CD4-positive, alpha-beta T cell treated with Interleukin-15 for 1 hour (primary cell): ENCODE results near the gene TPRX1.
A peak's percentile ranks its signal among the peaks of the same experiment; 100 is the strongest.
"Not testable (repeated sequence)": the region's sequence is repeated elsewhere in the genome, so short reads cannot be mapped to it uniquely, and the experiment has no call there.

ENCODE experiments used
- DNase-seq: peaks from one replicate; pipeline ENCODE4 v3.0.0-alpha.2; 2020

Gene TPRX1

DNA sequence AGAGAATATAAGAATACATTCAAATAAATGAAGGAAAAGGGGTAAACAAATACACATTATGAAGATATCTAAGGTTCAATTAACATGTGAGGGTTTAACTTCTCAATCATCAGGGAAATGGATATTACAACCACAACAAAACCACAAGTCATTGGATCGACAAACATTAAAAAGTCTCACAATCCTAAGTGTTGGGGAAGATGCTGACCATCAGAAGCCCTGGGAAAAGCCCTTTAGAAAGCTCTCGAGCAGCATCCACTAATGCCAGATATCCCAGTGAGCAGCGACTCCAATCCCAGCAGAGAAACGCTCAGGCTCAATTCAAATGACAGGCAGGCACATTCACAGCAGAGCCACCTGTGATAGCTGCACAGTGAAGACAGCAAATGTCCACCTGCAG is 3.1 kb downstream of the TPRX1 start:
- no peak for DNase-seq

DNA sequence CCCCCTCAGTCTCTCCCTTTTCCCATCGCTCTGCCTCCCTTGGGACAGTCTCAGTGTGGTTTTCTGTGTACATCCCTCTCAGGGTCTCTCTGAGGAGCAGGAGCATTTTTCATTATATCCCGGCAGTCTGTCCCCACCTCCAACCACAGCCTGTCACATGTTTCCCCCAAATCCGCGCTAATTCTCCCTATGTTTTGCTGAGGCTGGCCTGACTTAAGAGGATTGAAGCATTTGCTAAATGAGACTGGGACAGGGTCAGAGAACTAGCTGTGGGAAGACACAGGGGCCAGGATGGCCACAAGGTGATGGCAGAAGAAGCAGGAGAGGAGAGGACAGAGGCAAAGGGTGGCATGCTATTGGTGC is 5.5 kb downstream of the TPRX1 start:
- DNase-seq = no peak

DNA sequence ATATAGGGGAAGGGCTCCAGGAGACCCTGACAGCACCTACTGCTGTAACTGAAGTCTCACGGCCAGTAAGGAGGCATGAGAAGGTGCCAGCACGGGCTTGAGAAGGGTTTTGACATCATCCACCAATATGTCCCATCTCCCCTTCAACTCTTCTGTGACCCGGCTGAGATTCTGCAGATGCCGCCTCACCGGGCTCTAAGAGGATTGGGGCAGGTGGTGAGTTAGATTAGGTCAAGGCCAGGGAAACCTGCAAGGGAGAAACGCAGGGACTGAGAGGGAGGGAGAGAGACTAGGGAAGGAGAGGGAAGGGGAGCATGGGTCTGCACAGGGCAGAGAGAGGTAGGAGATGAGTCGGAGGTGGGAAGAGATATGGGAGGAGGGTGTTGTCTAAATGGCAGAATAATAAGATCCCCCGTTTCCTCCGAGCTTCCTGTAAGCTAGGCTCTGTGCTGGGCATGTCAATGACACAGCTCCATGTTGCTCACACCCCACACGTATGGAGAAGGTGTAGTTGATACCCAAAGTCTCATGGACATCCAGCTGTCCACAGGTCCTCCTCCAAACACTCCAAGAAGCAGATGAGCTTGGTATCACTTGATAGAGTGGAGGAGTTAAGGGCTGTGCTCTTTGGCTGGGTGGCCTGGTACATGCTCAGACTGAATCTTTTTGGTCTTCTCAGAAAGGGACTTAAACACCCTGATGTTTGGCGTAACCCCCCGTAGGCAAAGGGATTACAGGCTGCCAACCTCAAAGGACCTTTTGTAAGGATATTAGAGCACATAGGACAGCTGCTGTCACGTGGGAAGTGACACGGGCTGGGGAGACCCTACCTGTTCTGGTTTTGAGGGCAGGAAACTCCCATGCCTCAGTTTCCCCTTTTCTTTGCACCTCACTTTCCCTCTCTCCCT is 6.1 kb downstream of the TPRX1 start:
- DNase-seq = no peak

DNA sequence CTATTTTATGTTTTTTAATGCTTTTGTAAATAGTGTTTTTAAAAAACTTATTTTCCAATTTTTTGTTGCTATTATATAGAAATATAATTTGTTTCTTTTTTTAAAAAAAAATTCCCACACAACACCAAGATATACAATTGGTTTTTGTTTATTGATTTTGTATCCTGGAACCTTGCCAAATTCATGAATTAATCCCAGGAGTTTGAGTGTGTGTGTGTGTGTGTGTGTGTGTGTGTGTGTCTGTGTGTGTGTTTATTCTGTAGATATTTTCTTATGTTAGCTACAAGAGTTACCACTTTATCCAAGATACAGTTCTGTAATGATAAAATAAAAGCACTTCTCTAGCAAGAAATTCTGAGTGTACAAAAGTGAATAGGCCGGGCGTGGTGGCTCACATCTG is 7.6 kb downstream of the TPRX1 start:
- no peak for DNase-seq

DNA sequence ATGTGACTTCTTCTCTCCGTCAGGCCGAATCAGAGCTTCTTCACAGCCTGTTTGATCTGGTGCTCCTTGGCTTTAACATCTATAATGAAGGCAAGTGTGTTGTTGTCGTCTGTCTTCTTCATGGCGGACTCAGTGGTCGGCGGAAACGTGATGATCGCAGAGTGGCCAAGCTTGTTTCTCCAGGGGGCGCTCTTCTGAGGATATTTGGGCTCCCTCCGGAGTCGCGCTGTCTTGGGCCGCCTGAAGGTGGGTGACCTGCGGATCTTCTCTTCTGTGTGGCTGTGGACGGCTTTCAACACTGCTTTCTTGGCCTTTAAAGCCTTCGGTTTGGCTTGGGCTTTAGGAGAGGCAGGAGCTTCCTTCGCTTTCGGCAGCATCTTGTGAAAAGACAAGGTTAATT is 9.8 kb downstream of the TPRX1 start:
- DNase-seq = no peak

DNA sequence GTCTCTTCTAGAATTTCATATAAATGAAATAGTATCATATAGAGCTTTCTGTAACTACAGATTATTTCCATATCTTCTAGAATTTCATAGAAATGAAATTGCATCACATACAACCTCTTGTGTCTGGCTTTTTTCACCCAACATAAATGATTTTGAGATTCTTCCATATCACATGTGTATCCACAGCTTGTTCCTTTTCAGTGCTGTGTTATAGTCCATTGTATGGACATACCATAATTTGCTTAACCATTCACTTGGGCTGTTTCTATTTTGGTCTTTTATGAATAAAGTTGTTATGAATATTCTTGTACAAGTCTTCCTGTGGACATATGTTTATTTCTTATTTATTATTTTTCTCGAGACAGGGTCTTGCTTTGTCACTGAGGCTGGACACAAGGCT is 11.7 kb downstream of the TPRX1 start:
- DNase-seq = no peak

DNA sequence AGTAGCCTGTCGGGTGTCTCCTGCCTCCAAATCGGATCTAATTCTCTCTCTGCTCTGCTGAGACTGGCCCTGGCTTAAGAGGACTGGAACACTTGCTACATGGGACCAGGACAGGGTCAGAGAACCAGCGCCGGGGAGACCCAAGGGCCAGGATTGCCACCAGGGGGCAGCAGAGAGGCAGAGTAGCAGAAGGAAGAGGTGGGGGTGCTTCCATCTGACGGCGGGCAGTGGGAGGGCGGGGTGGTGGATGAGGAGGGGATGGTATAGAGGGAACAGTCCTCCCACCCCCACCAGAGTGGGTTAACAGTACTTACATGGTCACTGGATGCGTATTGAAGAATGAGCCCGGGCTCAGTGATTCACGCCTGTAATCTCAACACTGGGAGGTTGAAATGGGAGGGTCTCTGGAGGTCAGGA is 13.9 kb downstream of the TPRX1 start:
- DNase-seq = peak; percentile 70

DNA sequence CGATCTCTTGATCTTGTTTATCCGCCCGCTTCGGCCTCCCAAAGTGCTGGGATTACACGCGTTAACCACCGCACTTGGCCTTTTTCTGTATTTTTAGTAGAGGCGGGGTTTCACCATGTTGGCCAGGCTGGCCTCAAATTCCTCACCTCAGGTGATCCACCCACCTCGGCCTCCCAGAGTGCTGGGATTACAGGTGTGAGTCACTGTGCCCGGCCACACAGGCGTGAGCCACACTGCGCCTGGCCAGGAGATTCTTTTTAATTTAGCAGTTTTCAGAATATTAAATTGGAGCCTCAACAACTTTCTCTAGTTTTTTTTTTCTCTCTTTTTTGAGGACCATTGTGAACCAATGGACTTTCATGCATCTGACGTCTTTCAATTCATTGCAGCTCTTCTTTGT is 14.5 kb downstream of the TPRX1 start:
- DNase-seq = not testable (repeated sequence)

DNA sequence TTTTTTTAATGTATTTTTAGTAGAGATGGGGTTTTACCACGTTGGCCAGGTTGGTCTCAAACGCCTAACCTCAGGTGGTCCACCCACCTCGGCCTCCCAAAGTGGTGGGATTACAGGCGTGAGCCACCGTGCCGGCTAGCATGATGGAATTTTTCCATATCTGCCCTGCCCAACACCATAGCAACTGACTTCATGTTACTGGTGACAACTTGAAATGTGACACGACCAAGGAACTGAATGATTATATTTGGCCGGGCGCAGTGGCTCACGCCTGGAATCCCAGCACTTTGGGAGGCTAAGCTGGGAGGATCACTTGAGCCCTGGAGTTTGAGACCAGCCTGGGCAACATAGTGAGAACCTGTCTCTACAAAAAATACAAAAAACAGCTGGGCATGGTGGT is 17.0 kb downstream of the TPRX1 start:
- DNase-seq = not testable (repeated sequence)

DNA sequence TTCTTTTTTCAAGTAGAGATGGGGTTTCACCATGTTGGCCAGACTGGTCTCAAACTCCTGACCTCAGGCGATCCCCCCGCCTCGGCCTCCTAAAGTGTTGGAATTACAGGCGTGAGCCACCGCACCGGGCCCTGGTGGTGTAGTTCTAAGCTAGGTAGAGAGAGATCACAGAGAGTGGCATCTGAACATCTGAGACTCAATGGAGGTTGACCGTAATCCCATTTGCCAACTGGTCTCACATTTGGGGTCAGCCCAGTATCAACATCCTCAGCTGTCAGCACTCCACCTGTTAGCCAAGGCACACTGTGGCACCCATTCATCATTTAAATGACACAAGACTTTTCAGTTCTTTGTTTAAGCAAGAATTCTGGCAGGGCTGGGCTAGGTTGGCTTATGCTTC is 17.8 kb downstream of the TPRX1 start:
- no peak for DNase-seq

DNA sequence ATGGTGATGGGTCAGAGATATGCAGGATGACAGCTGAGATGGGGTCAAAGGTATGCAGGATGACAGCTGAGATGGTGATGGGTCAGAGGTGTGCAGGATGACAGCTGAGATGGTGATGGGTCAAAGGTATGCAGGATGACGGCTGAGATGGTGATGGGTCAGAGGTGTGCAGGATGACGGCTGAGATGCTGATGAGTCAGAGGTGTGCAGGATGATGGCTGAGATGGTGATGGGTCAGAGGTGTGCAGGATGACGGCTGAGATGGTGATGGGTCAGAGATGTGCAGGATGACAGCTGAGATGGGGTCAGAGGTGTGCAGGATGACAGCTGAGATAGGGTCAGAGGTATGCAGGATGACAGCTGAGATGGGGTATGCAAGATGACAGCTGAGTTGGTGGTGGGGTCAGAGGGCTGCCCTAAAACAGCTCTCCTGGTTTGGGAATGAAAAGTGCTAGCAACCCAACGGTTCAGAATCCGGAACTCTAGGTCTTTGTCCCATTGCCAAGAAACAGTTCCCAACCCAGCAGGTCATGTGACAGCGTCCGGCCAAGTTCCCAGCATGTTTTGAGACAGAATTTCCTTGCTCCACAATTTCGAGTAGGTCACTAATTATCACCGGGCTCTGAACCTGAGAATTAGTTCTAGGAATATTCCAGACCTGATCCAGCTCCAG is 22.6 kb downstream of the TPRX1 start:
- DNase-seq = no peak

DNA sequence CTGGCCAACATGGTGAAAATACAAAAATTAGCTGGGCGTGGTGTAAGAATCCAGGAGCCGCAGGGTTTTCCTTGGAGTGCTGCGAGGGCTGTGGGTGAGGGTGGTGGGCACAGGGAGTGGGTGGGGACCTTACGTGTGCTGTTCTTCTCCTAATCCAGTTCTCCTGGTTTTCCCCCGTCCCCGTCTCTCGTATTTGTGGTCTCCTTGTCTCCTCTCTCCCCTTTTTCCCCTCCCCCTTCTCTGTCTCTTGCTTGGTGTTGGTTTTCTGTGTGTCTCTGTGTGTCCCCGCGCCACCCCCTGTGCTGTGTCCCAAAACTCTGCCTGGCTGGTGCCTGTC is 24.2 kb downstream of the TPRX1 start:
- no peak for DNase-seq

DNA sequence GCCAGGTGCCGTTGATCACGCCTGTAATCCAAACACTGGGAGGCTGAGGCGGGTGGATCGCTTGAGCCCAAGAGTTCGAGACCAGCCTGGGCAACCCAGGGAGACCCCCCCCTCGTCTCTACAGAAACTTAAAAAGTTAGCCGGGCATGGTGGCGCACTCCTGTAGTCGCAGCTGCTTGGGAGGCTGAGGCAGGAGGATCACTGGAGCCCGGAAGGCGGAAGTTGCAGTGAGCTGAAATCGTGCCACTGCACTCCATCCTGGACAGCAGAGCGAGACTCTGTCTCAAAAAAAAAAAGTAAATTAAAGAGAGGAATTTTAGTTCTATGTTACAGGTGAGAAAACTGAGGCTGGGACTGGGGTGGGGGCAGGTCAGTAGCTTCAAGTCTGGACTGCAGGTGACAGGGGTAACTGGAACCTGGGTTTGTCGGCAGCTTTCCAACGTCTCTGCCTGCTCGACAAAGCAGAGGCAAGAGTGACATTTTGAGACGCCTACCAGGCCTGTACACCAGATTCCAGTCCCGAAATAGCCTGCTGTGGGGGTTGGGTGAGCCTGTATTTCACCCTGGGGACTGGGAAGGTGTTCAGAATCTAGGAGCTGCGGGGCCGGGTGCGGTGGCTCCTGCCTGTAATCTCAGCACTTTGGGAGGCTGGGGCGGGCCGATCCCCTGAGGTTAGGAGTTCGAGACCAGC is 24.7 kb downstream of the TPRX1 start:
- DNase-seq = no peak

DNA sequence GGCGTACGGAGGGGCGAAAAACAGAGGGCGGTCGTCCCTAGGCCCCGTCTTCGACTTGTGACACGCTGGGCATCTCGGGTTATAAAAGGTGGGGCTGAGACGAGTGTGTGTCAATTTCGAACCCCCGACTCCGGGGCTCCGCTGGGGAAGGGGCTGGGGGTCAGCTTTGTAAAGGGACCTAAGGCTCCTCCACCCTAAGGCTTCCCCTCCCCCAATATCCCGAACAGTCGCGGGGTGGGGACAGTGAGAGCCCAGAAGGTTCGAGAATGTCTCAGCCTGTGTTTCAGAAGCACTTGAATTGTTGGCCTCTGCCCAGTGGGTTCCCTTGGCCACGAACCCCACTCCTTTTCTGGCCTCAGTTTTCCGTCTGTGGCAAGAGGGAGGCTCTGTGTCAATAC is 25.4 kb downstream of the TPRX1 start:
- DNase-seq = no peak

DNA sequence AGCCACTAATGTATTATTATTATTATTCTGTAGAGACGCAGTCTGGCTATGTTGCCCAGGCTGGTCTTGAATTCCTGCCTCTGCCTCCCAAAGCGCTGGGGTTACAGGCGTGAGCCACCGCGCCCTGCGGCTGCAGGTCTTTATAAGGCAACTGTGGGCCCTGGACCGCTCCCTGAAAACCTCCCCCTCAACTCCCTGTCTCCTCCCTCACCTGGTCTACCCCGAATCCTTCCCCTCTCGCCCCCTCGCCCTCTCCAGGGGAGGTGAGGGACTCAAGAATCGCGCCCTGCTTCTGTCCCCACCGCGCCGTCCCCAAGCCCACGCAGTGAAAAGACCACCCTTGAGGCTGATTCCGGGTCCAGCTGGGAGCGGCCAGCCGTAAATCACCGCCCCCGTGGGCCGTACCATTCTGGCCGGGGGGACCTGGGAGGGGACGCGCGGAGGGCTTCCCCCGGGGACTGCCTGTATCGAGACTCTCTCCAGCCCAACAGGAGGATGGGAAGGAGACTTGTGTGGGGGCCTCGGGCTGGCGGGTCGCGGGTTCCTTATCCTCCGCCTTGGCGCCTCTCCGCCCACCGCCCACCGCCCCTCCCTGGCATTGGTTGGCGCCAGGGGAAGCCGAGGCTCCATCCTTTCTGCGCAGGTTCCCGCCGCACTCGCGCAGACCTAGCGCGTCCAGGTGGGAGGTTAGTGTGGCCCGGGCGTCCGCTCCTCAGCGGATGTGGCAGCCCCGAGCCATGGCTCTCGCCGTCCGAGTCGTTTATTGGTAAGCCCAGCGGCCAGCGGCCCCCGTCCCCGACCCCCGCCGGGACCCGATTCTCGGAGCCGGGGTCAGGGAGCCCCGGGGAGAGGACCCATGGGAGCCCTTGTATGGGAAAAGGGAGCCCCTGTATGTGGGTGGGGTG is 26.1 kb downstream of the TPRX1 start, which contains the start of gene SELENOW:
SELENOW (plus strand) TSS at position 655 of the 905 bp plus-strand sequence; CDS start at position 738, 83 bp downstream.
- peak; percentile 77 for DNase-seq

DNA sequence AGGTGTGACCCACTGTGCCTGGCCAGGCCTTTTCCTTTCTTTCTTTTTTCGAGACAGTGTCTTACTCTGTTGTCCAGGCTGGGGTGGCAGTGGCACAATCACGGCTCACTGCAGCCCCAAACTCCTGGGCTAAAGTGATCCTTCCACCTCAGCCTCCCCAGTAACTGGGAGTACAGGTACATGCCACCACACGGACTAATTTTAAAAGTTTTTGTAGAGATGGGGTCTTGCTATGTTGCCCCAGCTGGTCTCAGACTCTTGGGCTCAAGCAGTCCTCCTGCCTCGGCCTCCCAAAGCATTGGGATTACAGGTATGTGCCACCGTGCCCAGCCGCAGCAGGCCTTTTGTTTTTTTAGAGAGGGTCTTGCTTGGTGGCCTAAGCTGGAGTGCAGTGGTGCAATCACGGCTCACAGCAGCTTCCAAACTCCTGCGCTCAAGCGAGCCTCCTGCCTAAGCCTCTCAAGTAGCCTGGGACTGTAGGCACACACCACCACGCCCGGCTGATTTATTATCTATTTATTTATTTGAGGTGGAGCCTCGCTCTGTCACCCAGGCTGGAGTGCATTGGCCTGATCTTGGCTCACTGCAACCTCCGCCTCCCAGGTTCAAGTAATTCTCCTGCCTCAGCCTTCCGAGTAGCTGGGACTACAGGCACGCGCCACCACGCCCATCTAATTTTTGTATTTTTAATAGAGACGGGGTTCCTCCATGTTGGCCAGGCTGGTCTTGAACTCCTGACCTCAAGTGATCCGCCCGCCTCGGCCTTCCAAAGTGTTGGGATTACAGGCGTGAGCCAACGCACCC is 26.9 kb downstream of the TPRX1 start:
- DNase-seq = not testable (repeated sequence)

DNA sequence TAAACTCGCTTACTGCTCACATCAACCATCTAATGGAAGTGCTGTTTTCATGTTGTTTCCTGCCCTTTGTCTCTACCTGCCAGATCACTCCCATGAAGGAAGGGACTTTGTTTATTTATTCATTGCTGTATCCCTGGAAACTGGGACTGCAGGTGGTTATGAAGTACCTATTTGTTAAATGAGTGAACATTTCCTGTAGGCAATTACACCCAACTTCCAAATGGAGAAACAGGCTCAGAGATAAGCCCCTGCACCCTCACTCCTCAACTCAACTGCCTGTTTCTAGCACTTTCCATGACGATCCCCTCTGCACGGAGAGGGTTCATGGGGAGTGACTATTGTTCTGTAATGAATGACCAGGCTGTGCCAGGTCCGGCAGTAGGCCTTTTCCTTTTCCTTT is 27.8 kb downstream of the TPRX1 start:
- DNase-seq = no peak

DNA sequence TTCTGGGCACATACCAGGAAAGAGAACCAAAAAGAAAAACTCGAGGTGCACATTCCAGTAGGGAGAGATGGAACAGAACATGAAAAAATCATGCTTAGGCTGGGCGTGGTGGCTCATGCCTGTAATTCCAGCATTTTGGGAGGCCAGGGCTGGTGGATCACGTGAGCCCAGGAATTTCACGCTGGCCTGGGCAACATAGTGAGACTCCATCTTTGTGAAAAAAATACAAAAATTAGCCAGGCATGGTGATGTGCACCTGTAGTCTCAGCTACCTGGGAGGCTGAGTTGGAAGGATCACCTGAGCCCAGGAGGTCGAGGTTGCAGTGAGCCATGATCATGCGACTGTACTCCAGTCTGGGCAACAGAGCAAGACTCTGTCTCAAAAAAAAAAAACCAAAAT is 33.1 kb downstream of the TPRX1 start:
- DNase-seq = not testable (repeated sequence)

DNA sequence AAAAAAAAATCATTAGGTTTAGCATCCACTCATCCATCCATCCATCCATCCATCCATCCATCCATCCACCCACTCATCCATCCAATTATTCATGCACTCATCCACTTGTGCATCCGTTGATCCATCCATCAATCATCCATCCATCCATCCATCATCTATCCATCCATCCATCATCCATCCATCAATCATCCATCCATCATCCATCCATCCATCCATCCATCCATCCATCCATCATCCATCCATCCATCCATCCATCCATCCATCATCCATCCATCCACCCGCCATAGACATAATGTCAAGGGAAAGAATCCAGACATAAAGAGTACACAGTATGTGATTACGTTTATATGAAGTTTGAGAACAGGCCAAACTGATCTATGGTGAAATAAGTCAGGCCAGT is 34.8 kb downstream of the TPRX1 start:
- no peak for DNase-seq

DNA sequence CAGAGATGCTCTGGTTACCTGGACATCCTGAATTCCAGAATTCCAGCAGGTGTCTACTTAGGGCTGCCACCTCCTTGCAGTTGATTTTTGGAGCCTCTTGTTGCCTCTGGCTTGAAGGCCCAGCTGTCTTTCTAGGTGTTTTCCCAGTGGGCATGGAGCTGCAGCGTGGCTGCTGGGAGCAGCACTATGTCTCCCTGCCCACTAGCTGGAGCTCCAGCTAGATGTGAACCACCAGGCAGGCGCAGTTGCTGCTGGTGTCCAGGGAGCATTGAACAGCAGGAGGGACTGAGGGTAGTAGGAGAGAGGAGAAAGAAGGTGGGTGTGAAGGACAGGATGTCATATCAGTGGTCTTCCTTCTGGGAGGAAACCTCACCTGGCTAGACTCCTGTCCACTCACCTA is 35.7 kb downstream of the TPRX1 start:
- DNase-seq = no peak

DNA sequence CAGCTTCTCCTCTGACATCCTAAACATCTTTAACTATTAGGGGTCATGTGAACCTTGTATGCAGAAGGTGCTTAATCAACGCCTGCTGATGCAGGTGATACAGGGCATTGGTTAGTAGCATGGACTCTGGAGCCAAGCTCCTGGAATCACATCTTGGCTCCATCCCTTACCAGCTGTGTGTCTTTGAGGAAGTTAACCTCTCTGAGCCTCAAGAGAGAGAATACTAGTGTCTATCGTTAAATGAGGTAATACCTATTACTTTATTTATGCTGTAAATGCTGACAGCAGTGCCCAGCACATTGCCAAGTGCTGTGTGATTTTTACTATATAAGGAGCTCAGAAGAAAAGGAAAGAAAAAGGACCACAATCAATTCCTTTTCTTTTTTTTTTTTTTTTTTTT is 37.0 kb downstream of the TPRX1 start:
- DNase-seq = no peak

DNA sequence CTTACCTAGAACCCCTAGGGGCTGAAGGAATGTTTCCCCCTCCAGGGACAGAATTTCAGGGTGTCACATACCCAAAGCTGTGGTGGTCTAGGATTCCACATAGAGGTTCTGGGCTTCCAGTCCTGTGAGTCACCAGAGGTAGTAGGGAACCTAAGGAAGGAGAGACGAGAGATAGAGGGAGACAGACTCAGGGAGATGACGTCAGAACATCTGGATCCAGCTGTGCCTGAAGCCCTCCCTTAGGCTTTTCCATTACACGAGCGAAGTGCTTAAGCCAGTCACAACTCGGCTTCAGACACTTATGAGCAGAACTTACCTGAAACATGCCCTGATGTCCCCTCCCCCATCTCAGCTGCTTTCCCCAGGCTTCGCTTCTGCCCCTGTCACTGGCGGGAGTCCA is 37.7 kb downstream of the TPRX1 start:
- DNase-seq = no peak
